Measurements from ENCODE around the gene CDT1. TPM values are rescaled to one million over a fixed set of nuclear protein-coding genes. Genes with fewer than 3 reads are reported as not detected.

The CDT1 gene
- total RNA-seq, 1 experiment from 2014 or later = 32.2 TPM

DNA sequence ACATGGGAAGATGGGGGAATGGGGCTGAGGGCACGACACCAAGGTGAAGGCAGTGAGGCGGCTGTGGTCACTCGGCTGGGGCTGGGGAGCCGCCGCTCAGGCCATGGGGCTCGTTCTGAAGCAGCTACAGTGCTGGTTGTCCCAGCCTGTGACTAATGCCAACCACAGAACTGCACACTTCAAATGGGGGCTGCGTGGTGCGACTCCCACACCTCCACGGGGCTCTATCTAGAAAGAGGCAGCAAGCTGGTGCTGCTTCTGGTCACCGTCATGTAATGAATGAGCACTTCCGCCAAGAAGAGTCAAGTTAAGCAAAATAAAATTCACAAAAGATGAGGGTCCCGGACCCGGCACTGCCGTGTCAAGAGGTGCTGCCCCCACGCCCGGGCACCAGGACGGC lies 33.2 kb downstream of the CDT1 start:
- DNase-seq (ENCODE audit: low read depth) = no peak

DNA sequence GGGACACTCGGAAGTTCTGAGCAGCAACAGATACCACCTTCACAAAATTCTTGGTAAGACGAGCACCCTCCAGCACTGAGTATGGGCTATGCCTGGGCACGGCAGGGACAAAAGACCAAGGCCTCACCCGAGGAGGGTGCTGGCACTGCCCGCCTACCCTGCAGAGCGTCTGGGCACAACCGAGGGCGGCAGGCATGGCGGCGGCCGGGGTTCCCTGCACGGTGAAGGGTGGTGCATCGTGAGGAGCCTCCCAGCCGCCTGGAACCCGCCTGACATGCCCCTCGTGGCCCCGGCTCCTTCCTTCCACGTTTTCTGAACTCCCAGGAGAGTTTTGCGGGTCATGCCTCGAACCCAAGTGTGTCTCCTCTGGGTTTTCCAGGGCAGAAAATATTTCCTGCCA lies 34.2 kb downstream of the CDT1 start:
- DNase-seq (ENCODE audit: low read depth) = no peak

DNA sequence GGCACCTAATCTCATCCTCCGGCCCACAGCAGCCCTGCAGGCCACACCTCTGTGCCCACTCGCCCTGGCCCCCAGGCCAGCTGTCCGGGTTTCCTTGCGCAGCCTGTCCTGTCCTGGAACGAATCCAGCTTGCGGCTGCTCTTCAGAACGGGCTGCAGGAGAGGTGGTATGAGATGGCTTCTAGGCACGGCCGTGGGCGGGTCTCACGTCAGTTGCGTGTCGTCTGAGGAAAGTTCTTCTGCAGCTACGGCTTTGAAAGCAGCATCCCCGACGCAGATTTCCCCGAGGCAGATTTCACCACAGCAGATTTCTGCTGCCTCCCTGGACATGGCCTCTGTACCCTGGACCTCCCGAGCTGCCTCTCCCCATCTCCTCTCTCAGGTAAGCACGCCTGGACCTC lies 35.0 kb downstream of the CDT1 start:
- DNase-seq (ENCODE audit: low read depth) = no peak

DNA sequence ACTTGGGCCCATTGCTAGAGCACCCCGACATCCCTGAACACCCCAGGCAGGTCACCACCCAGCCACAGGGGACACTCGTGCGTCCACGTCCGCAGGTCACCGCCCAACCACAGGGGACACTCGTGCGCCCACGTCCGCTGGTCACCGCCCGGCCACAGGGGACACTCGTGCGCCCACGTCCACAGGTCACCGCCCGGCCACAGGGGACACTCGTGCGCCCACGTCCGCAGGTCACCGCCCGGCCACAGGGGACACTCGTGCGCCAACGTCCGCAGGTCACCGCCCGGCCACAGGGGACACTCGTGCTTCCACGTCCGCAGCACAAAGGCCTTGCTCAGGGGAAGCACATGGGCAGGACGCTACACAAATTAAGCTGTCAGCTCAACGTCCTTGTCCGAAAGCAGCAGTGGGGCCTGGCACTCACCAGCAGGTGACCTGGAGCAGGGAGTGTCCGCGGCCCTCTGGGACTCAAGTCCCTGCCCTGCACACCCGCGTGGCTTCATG lies 35.5 kb downstream of the CDT1 start:
- no peak for DNase-seq (ENCODE audit: low read depth)

DNA sequence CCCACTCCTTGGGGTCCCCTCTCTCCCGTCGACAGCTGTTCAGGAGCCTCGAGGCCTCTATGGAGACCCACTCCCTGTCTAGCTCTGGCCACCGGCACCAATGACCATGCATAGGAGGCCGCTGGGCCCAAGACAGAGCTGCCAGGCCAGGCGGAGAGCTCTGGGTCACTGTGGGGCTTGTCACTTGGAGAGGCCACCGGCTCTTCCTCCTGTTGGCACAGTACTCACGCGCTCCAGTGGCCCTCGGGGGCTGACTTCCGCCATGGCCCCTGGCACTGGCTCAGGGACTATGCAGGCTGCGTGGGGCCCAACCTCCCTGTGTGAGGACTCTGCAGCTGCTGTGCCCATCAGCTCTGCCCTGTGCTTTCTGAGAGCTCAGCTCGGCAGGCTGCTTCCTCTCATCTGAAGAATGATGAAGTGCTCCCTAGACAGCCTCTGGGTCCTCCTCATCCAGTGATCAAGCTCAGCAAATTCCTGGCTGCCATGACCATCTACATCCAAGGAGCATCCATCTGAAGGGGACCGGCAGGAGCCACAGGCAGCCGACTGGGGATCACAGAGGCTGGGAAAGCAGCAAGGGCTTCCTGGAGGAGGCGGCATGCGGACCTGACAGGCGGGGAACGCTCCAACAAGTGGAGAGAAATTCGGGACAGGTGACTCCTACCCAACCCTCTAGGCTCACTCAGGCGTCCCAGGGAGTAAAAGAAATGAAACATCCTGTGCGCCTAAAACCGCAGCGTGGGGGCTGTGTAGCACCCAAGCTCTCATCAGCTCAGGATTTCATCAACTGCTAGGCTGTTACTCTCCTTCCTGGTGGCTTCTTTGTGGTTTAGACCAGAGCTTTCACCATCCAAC lies 36.4 kb downstream of the CDT1 start:
- no peak for DNase-seq (ENCODE audit: low read depth)

DNA sequence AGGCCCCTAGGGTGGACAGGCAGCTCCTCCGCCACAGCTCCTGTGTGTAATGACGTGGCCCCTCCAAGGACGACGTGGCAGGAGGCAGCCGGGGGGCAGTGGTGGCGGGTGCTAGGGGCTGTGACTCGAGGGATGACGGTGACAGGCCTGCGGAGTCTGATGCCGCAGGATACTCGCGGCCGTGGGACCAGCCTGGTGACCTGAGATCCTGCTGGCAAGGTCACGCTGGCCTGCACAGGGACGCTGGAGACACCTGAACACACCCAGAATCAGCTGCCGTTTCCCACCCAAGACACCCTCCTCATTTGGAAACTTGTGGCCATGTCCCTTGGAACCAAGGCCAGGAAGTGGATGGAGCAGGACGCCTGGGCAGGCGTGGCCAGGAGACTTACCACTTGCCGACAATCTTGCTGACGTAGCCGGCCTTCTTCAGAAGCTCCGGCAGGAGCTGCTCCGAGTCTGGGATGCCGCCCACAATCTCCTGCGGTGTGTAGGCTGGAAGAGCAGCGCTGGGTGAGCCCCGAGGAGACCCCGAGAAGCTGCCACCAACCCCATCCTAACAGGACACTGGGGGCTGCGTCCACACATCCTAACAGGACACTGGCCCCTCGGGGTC lies 37.1 kb downstream of the CDT1 start:
- DNase-seq (ENCODE audit: low read depth) = no peak

DNA sequence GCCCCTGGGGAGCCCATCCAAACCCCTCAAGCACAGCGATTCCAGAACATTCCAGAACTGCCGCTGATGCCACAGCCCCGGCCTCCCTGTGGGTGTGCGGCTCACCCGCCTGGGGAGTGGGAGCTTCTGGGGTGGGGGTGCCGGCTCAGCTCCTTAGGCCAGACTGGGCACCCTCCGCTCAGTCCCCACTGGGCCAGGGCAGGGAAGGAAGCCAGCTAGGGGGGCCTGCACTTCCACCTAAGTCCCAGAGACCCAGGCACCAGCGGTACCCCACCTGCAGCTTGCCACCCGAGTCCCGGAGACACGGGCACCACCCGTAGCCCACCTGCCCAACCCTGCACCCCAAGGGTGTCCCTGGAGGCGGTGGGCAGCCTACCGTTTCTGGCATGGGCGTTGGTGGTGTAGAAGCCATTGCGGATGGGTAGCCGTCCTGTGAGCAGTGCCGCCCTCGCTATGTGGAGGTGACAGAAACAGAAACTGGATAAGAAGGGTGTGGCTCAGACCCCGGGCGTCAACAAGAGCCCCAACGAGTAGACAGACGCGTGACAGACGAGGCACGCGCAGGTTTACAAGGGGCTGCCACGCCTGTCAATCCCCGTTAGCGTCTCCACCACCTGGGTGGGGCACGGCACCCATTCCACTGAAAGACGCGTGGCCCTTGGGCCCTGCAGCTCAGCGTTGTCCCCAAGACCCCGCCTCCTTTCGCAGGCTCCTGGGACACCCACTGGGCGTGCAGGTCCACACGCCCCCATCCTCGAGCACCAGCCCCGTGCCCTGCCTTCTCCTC lies 38.1 kb downstream of the CDT1 start:
- DNase-seq (ENCODE audit: low read depth) = no peak

DNA sequence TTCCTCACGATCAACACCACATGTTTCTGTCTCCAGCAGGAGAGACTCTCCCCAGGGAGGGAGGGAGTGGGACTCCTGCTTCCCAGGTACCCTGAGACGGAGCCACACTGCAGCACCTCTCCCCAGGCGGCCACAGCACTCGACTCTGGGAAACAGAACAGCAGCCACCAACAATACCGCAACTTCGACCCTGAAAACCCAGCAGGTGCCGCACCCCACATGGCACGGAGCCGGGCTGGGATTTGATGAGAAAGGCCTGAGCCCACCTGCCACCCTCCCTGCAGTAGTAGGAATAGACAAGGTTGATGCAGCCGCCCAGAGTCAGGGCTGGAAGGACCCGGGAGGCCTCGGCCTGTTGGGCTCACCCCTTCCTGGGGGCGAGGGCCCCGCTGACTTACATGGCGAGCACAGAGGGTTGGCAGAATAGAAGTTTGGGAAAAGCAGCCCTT lies 38.7 kb downstream of the CDT1 start:
- no peak for DNase-seq (ENCODE audit: low read depth)

DNA sequence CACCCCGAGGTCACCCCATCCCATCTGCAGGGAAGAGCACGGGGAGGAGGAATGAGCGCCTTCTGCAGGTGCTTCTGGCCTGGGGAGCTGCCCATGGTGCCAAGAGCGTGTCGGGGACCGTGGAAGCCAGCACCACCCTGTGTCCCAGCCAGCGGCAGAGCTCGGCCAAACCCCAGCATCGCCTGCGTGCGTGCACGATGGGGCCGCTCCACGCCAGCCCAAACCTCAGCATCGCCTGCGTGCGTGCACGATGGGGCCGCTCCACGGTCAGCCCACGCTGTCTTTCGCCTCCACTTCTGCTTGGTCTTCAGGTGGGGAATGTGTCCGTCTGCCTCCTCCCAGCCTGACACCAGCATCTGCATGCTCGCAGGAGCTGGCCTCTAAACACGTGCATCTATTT lies 39.2 kb downstream of the CDT1 start:
- no peak for DNase-seq (ENCODE audit: low read depth)

DNA sequence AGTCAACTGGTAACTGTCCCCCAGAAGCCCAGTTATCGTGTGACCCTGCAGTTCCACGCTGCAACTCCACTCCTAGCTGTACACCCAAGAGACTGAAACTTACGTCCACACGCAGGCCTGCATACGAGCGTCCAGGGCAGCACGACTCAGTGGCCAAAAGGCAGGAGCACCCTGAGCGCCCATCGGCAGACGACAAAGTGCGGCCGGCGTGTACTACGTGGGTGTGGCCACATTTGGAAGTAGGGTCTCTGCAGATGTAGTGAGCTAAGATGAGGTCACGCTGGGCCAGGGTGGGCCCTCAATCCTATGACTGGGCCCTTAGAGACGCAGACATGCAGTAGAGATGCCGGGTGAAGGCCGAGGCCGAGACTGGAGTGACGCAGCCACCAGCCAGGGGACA lies 39.7 kb downstream of the CDT1 start:
- DNase-seq (ENCODE audit: low read depth) = no peak

DNA sequence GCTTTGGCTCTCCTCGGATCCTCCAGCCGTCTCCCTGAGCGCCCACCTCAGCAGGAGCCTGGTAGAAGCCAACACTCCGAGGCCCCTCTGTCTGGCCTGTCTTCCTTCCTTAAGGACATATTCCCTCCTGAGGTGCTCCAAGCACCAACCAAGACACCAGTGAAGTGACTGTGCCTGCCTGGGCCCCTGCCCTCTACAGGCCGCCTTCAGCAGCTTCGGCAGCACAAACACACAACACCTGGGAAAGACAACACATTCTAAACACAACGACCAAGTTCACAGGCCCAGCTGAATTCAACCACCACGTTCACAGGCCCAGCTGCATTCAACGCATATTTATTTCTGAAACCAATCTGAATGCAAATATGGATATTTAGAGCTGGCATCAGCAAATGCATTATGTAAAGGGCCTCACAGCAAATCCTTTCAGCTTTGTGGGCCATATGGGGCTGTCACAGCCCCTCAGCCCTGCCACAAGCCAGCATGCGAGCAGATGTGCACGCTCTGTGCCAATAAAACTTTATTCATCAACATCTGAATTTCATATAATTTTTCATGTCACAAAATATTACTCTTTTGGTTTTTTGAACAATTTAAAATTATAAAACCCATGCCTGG lies 40.9 kb downstream of the CDT1 start:
- DNase-seq (ENCODE audit: low read depth) = no peak

DNA sequence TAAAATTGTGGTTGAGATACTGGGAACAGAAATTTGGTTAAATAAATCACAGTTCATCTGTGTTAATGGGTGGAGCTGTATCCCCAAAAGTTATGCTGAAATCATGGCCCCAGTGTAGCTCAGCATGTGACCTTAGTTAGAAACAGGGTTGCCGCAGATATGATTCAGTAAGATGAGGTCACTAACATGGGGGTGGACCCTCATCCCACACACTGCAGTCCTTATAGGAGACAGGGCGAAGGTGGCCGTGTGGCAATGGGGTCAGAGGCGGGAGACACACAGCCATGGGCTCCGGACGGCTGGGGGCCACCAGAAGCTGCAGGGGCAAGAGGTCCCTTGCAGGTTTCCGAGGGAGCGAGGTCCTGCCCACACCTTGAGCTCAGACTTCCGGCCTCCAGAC lies 42.5 kb downstream of the CDT1 start:
- DNase-seq (ENCODE audit: low read depth) = no peak

DNA sequence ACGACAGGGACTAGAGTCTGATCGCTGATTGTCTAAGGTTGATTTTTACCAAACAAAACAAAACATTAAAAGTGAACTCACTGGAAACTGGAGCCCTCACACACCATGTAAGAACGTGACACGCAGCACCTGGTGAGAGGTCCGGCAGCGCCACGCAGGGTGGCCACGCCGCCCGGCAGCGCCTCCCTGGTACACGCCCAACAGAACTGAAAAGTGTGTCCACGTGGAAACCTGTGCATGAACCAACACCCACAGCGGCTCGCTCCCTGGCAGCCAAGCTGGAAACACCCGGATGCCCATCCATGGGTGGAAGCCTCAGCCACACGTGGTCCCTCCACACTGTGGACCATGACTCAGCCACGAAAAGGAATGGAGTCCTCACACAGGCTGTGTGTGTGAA lies 44.1 kb downstream of the CDT1 start:
- no peak for DNase-seq (ENCODE audit: low read depth)

DNA sequence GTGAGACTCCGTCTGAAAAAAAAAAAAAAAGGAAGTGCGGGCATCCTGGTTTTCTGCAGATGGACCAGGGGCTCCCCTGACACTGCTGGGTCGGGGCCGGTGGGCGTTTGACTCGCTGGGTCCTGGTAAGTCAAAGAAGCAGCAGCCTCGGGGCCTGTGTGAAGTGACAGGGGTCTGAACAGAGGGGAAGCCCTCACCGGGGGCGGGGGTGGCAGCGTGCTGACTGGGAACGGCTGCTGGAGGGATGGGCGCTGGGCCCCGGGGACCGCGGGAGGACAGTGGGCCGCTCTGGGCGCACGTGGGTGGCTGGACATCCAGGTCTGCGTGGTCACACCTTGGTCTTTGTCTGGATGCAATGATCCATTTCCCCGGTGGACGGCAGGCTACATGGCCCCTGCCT lies 45.0 kb downstream of the CDT1 start:
- no peak for DNase-seq (ENCODE audit: low read depth)

DNA sequence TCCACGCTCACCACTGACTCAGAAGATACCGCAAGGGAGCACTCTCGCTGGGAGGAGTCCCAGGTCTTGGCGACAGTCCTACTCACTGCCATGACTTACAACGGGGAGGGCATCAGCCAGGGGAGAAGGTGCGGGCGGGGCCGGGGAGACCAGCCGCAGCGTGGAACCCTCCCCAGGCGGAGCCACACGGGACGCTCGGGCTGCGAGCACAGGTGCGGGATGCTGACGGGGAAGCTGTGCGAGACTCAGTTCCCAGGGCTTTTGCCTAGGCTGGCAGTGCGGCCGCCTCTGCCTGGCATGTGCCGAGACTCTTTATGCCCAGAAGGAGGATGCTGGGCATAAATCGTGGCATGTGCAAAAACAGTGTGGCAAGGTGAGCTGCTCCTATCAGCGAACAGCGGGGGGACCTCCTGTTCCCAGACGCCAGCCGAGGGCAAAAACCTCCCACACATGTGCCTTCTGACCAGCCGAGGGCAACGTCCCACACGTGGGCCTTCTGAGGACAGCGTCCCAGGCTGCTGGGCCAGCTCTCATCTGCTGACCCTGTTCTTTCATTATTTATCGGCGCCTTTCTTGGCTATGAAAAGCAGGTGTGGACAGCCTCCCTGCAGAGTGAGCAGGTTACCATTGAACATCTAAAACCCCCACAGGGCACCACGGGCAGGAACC lies 47.1 kb downstream of the CDT1 start:
- no peak for DNase-seq (ENCODE audit: low read depth)

DNA sequence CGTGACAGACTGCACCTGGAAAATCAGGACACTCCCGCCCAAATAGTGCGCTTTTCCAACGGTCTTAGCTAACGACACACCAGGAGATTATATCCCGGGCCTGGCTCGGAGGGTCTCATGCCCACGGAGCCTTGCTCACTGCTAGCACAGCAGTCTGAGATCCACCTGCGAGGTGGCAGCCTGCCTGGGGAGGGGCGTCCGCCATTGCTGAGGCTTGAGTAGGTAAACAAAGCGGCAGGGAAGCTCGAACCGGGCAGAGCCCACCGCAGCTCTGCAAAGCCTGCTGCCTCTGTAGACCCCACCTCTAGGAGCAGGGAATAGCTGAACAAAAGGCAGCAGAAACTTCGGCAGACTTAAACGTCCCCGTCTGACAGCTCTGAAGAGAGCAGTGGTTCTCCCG lies 48.0 kb downstream of the CDT1 start:
- no peak for DNase-seq (ENCODE audit: low read depth)

DNA sequence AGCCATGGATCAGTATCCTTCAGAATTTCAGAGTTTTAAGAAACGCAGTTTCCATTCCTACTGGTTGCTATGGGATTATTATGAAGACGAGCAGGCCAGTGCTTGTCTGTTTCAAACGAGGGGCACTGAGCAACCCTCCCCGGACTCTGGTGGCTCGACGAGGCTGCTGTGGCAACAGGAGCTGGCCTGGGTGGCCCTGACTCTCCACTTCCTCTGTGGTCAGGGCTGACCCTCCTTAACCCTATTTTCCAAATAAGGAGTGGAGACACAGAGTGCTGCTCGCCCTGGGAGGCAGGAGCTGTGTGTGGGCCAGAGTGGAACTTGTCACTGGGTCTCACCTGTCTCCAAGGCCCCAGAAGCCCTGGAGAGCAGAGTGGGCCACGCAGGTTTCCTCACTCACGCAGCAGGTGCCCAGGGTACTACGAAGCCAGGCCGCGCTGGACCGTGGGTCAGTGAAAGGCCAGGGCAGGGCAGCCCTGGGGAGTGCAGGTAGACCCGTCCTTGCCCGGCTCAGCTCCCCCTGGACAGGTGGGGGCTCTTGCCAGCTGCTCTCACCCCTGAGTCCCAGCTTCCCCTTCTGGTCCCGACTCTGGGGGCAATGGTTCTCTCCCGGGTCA lies 49.8 kb downstream of the CDT1 start:
- DNase-seq (ENCODE audit: low read depth) = no peak

DNA sequence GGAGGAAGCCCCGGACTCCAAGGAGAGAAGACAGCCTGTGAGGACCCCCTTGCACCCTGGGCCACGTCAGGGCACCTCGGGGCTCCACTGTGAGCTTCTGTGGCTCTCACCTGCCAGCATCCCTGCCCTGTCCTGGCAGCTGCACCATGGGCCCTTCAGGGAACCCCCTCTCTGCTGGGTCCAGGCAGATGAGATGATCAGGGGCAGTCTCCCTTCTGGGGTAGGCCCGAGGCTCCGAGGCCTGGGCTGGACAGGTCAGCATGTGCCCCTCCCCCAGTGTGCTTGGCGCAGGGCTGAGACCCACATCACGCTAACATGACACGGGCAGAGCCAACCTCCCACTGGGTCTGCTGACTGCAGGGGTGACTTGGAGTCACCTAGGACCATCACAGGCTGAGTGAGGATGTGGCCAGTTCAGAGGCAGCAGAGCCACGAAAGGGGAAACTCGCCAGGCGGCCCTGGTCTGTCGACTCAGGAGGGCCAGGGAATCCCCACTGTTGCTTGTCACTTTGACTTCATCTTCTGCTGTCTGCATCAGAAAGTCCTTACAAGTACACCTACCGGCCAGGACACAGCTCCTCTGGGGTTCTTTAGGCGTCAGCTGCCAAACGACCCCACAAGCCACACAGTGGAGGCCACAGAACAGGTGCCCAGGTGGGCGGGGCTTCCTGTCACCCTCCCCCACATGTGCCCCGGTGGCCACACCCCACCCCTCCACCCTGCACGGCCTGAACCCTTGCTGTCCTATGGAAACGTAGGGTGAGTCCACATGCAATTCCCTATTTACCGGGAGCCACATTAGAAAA lies 50.9 kb downstream of the CDT1 start:
- DNase-seq (ENCODE audit: low read depth) = no peak

DNA sequence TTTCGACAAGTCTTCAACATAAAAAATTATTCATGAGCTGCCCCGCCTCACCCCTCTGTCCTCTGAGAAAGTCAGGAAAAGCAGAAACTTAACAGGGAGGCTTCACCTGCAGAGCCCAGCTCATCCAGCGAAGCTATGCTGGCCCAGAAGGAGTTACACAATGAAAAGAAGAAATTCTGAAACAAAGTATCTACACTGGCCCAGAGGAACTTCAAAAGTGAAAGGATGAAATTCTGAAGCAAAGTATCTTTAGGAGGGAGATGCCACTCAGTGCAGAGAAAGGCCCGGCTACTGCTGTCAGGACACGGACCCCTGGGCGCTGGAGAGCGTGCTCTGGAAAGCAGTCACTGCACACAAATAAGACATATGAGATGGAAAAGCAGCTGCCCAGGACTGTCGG lies 51.6 kb downstream of the CDT1 start:
- DNase-seq (ENCODE audit: low read depth) = no peak

DNA sequence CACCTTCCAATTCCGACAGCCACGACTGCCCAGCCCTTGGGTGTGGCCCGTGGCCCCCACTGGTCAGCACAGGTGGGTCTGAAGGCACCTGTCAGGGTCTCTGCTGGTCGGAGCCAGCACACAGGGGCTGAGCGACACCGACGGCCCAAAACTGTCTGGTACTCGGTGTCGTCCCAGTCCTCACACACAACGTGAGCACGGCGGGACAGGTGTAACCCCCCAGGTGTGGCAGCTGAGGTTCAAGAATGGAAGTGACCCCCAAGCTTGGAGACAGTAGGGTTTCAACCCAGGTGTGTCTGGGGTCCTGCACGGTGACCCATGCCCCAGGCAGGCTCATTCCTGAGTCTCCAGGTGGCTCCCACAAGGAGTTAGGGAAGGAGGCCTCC lies 52.1 kb downstream of the CDT1 start:
- no peak for DNase-seq (ENCODE audit: low read depth)

All from RPMI7951 (cell line).